Measurements from ENCODE around the gene KLRC3. TPM values are rescaled to one million over a fixed set of nuclear protein-coding genes. Genes with fewer than 3 reads are reported as not detected.
"Not testable (repeated sequence)": the region's sequence is repeated elsewhere in the genome, so short reads cannot be mapped to it uniquely, and the experiment has no call there.

The KLRC3 gene
- total RNA-seq, 6 donors from 2014 or later: 1.1 TPM; not detected in 5

- ATAC-seq (ENCODE audit: low FRiP score in 2 of 2) (no peak), DNase-seq (no peak)
- H3K27ac ChIP-seq: no peak overlapping the region
- no peaks in the 10 kb centered on the region for H3K27me3 ChIP-seq
- peaks cover 0 to 17% (median 10%) of the 10 kb centered on the region in 4 donors for H3K9me3 ChIP-seq
- TF ChIP-seq POLR2AphosphoS5 (IDR thresholded peaks at IDR 0.05) (no peak), POLR2A (IDR thresholded peaks at IDR 0.05) (no peak), CTCF (IDR thresholded peaks at IDR 0.05) (no peak), EP300 (IDR thresholded peaks at IDR 0.05) (no peak)
- 85 to 93% methylated on average over 1 of the region's 1 CpG for WGBS, 2 donors
- H3K4me1 ChIP-seq: no peaks in the 10 kb centered on the region
- H3K4me3 ChIP-seq: no peak overlapping the region
- no peaks in the 10 kb centered on the region for H3K36me3 ChIP-seq
These were observed 35.4 kb upstream of the KLRC3 start for GRCh38 chr12:10455766-10456165.

- ATAC-seq (ENCODE audit: low FRiP score in 2 of 2) (no peak), DNase-seq (no peak)
- no peak overlapping the region for H3K27ac ChIP-seq
- peaks cover 0 to 17% (median 10%) of the 10 kb centered on the region in 4 donors for H3K9me3 ChIP-seq
- TF ChIP-seq POLR2AphosphoS5 (IDR thresholded peaks at IDR 0.05) (no peak), POLR2A (IDR thresholded peaks at IDR 0.05) (no peak), CTCF (IDR thresholded peaks at IDR 0.05) (no peak), EP300 (IDR thresholded peaks at IDR 0.05) (no peak)
- no peaks in the 10 kb centered on the region for H3K4me1 ChIP-seq
- H3K27me3 ChIP-seq: no peaks in the 10 kb centered on the region
- WGBS, 2 donors: 60% methylated on average over 1 of the region's 1 CpG; no CpG with 5 or more reads in 1 of the 2 donors
- no peak overlapping the region for H3K4me3 ChIP-seq
- no peaks in the 10 kb centered on the region for H3K36me3 ChIP-seq
These were observed 34.1 kb upstream of the KLRC3 start for GRCh38 chr12:10454531-10454930.

- no peak for TF ChIP-seq POLR2A (IDR thresholded peaks at IDR 0.05)
- no peak for TF ChIP-seq CTCF (IDR thresholded peaks at IDR 0.05)
- TF ChIP-seq EP300 (IDR thresholded peaks at IDR 0.05): no peak
- TF ChIP-seq POLR2AphosphoS5 (IDR thresholded peaks at IDR 0.05): no peak
- ATAC-seq (ENCODE audit: low FRiP score in 2 of 2): no peak
- no peaks in the 10 kb centered on the region for H3K36me3 ChIP-seq
- H3K4me1 ChIP-seq: no peaks in the 10 kb centered on the region
- H3K4me3 ChIP-seq: no peak within 1 kb of the TSS
- 40 to 49% methylated on average over 2 of the region's 2 CpGs for WGBS, 2 donors
- no peak within 1 kb of the TSS for H3K27ac ChIP-seq
- H3K9me3 ChIP-seq: peaks cover 0 to 17% (median 10%) of the 10 kb centered on the region in 4 donors
- DNase-seq: no peak
- H3K27me3 ChIP-seq: no peaks in the 10 kb centered on the region
These were observed 32.8 kb upstream of the KLRC3 start, which contains the start of gene KLRC1 for GRCh38 chr12:10453156-10453555. Gene KLRC1 (minus strand): TSS chr12:10453377. CDS start chr12:10451156, 2,221 bp downstream.

DNA sequence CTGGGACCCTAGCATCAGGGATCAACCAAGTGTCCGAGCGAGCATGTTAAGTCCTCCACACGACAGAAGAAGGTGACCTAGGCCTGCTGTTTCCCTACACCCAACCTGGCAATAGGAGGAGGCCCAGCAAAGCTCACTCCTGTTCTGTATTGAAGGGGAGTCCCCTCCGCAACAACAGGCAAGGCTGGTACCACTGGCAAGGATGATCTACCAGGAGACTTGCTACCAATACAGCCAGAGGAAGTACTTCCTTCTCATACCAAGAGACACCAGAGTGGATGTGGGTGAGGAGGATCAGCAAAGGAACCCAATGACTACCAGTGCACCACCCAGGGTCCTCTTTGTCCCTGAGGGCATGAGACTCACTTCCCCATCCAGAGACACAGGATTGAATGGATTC, 27.8 kb upstream of the KLRC3 start:
- DNase-seq (no peak), ATAC-seq (ENCODE audit: low FRiP score in 2 of 2) (no peak)
- Histone ChIP-seq H3K4me1 (no peaks in the 10 kb centered on the region), H3K27me3 (no peaks in the 10 kb centered on the region), H3K27ac (no peak overlapping the region), H3K9me3 (no peaks in the 10 kb centered on the region), H3K4me3 (no peak overlapping the region), H3K36me3 (no peaks in the 10 kb centered on the region)
- no peak for TF ChIP-seq POLR2AphosphoS5 (IDR thresholded peaks at IDR 0.05)
- TF ChIP-seq POLR2A (IDR thresholded peaks at IDR 0.05): no peak
- TF ChIP-seq CTCF (IDR thresholded peaks at IDR 0.05): no peak
- TF ChIP-seq EP300 (IDR thresholded peaks at IDR 0.05): no peak
- WGBS, 2 donors: 91 to 96% methylated on average over 4 of the region's 4 CpGs

- H3K27me3 ChIP-seq; H3K36me3 ChIP-seq; ATAC-seq (ENCODE audit: low FRiP score in 2 of 2); H3K27ac ChIP-seq; DNase-seq; H3K4me3 ChIP-seq; H3K4me1 ChIP-seq; H3K9me3 ChIP-seq: not testable (repeated sequence)
- 80 to 86% methylated on average over 5 of the region's 5 CpGs for WGBS, 2 donors
These were observed 25.7 kb upstream of the KLRC3 start for GRCh38 chr12:10446052-10446451.

DNA sequence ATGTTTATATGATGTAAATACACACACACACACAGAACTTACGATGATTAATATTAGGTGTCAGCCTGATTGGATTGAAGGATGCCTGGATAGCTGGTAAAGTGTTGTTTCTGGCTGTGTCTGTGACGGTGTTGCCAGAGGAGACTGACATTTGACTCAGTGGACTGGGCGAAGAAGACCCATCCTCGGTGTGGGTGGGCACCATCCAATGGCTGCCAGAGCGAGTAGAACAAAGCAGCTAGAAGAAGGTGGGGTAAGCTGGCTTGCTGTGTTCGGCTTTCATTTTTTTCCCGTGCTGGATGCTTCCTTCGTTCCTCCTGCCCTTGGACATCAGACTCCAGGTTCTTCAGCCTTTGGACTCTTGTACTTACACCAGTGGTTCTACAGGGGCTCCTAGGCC, 20.7 kb upstream of the KLRC3 start:
- H3K9me3 ChIP-seq; ATAC-seq (ENCODE audit: low FRiP score in 2 of 2); H3K36me3 ChIP-seq; H3K27me3 ChIP-seq; H3K4me1 ChIP-seq; H3K4me3 ChIP-seq; DNase-seq; H3K27ac ChIP-seq: not testable (repeated sequence)
- WGBS, 2 donors: 90 to 94% methylated on average over 8 of the region's 8 CpGs

GRCh38 chr12:10439608-10440274, 19.3 kb upstream of the KLRC3 start:
- not testable (repeated sequence) for H3K9me3 ChIP-seq; H3K4me1 ChIP-seq; H3K27me3 ChIP-seq; H3K27ac ChIP-seq; DNase-seq; H3K4me3 ChIP-seq; H3K36me3 ChIP-seq; ATAC-seq (ENCODE audit: low FRiP score in 2 of 2)
- 71 to 78% methylated on average over 2 of the region's 2 CpGs for WGBS, 2 donors

- ATAC-seq (ENCODE audit: low FRiP score in 2 of 2); DNase-seq; H3K4me1 ChIP-seq; H3K36me3 ChIP-seq; H3K9me3 ChIP-seq; H3K27me3 ChIP-seq; H3K4me3 ChIP-seq; H3K27ac ChIP-seq: not testable (repeated sequence)
- WGBS, 2 donors: no CpG with 5 or more reads among the region's 2 CpGs
These were observed 17.2 kb upstream of the KLRC3 start for GRCh38 chr12:10437601-10438000.
